Measurements from ENCODE around the gene EPDR1.

GRCh38 chr7:37899712-37900247 lies 20.7 kb upstream of the EPDR1 start:
- no peak for TF ChIP-seq GATA3 (IDR thresholded peaks at IDR 0.05; ENCODE audit: low read depth, low read length)
- no peak for TF ChIP-seq GATA2 (IDR thresholded peaks at IDR 0.05; ENCODE audit: low read depth, low read length)
